HG02678 (cell line): ENCODE results near the gene TAS2R13.

Source experiments
- ATAC-seq: cut with Tn5 transposase; IDR thresholded peaks from one replicate; pipeline ENCODE4 v1.9.1; 2021; ENCODE audit warnings: mild to moderate bottlenecking, moderate library complexity; ENCODE audit not compliant: unreplicated experiment

TAS2R13 gene, protein sequence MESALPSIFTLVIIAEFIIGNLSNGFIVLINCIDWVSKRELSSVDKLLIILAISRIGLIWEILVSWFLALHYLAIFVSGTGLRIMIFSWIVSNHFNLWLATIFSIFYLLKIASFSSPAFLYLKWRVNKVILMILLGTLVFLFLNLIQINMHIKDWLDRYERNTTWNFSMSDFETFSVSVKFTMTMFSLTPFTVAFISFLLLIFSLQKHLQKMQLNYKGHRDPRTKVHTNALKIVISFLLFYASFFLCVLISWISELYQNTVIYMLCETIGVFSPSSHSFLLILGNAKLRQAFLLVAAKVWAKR

DNA sequence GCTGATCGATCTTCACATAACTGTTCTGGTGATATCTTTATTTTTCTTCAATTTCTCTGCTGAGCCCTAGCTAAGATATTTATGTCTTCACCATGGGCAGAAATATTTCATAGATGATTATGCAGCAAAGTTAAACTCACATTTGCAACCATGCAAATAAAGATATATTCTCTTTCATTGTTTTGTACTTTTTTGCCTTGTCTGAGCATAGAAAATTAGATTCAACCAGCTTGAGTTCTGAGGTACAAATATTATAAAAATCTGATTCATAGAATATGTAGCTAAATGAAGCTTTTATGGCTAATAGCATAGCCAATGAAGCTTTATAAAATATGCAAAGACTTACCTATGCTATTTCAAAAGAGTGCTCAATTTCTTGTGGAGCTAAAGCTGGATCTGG, at the start of gene TAS2R13:
Gene TAS2R13, minus strand, starts transcription at position 101 of the 400 bp plus-strand sequence. CDS start 264 bp downstream, outside the sequence.
- ATAC-seq: no peak

GRCh38 chr12:10957741-10958140, 48.4 kb upstream of the TAS2R13 start:
- ATAC-seq: no peak

GRCh38 chr12:10956085-10956484, 46.7 kb upstream of the TAS2R13 start:
- no peak for ATAC-seq

GRCh38 chr12:10952645-10953044, 43.3 kb upstream of the TAS2R13 start:
- no peak for ATAC-seq

- ATAC-seq: no peak
These were observed 33.8 kb upstream of the TAS2R13 start for GRCh38 chr12:10943167-10943566.

GRCh38 chr12:10941916-10942607, 32.7 kb upstream of the TAS2R13 start:
- ATAC-seq: no peak

GRCh38 chr12:10941369-10941768, 32.0 kb upstream of the TAS2R13 start:
- no peak for ATAC-seq

GRCh38 chr12:10940389-10940788, 31.0 kb upstream of the TAS2R13 start:
- no peak for ATAC-seq

DNA sequence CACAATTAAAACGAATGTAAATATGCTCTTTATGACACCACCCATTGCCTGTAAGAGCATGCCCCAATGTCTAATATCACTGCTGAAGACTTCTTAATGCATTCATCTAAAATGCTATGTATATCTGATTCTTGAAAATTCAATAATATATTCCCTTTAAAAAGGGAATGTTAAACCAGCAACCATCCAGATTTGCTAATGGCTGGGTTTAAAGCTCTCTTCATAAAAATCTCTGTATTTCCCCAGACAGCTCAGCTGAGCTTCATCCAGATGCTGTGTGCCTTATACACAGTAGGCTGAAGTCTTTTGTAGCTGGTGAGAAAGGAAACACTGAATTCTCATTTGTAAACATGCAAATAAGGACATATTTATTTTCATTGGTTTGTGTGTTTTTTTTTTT, 29.8 kb upstream of the TAS2R13 start, which contains the start of gene TAS2R14:
Gene TAS2R14, minus strand, starts transcription at position 101 of the 400 bp plus-strand sequence. Its CDS starts 56 bp downstream, at position 45.
- no peak for ATAC-seq

GRCh38 chr12:10936506-10936905, 27.1 kb upstream of the TAS2R13 start:
- ATAC-seq: no peak

GRCh38 chr12:10928746-10929286, 19.5 kb upstream of the TAS2R13 start, which contains the start of gene PRH2:
TSS of gene PRH2 (plus strand) at chr12:10929236. CDS start at chr12:10929274, 38 bp downstream.
- no peak for ATAC-seq

GRCh38 chr12:10926269-10926668, 16.9 kb upstream of the TAS2R13 start:
- ATAC-seq: no peak

DNA sequence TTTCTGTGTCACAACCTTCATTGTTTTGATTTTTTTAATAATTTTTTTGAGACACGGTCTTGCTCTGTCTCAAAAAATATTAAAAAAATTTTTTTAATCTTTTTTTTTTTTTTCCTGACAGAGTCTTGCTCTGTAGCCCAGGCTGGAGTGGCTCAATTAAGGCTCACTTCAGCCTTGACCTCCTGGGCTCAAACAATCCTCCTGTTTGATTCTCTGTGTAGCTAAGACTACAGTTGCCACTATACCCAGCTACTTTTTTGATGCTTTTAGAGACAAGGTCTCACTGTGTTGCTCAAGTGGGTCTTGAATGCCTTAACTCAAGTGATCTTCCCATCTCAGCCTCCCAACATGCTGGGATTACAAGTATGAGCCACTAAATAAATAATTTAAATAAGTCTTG, 10.4 kb upstream of the TAS2R13 start:
- ATAC-seq: no peak

DNA sequence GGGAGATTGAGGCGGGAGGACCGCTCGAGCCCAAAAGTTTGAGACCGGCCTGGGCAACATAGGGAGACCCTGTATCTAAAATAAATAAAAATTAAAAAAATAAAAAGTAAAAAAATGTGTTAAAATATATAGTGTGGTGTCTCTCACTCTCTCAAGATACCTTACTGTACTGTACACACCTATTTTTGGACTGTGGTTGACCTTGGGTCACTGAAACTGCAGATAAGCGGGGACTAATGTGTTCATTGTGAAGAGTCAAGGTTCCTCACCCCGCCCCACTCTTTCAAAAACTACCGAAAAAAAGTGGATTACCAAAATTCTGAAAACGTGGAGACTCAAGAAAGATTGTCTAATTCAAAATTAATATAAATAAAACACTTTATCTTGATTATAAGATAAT, 1.0 kb upstream of the TAS2R13 start:
- ATAC-seq: no peak

DNA sequence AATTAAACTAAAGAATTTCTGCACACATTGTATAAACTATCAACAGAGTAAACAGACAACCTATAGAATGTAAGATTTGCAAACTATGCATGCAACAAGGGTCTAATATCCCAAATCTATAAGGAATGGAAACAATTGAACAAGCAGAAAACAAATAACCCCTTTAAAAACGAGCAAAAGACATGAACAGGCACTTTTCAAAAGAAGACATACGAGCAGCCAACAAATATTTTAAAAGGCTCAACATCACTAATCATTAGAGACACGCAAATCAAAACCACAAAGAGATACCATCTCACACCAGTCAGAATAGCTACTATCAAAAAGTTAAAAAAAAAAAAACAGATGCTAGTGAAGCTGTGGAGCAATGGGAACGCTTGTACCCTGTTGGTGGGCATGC, 4.7 kb downstream of the TAS2R13 start:
- ATAC-seq: no peak

GRCh38 chr12:10901427-10901826, 7.9 kb downstream of the TAS2R13 start:
- ATAC-seq: no peak

DNA sequence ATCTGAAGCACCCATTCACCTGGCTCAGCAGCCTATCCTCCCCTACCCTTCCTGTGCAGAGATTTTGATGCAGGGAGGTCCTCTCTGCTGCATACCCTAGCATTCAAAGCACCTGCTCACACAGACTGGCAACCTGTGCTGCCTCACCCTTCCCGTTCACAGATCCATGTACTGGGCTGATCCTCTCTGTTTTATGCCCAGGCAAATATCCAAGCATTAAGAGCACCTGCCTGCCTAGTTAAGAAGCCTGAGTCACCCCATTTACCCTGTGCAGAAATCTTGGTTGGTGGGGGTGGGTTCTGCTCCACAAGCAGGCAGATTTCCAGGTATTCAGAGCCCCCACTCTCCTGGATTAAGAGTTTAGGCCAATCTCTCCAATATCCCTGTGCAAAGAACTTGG, 8.4 kb downstream of the TAS2R13 start:
- ATAC-seq: no peak

GRCh38 chr12:10900530-10900929, 8.8 kb downstream of the TAS2R13 start:
- ATAC-seq: no peak

DNA sequence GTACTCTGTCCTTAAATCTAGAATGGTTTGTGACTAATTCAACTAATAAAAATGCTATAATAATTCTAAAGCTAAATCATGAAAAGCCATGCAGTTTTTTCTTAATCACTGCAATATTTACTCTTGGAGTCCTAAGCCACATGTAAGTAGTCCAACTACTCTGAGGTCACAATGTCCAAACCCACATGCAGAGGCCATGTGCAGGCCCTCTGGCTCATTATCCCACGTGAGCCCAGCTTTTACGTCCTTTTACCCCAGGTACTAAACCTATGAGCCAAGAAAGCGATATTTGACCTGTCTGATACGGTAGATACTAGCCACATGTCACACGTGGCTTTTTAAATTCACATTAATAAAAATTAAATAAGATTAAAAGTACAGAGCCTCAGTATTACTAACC, 12.5 kb downstream of the TAS2R13 start:
- ATAC-seq: no peak

DNA sequence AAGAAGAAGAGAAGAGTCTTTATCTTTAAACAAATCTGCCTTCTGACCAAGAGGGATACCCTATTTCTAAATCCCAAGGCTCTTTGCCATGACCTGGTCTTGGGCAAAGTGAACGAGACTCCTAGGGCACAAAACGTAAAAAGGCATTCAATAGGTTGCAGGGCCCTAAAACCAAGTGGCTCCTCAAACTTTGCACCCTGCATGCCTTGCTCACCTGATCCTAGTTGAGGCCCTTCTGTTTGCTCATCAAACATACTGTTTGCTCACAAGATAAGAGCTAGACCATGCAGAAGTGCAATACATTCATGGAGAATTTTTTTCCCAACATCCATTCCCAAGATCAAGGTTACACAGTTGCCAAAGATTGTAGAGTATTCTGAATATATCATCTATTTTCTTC, 17.4 kb downstream of the TAS2R13 start:
- no peak for ATAC-seq

DNA sequence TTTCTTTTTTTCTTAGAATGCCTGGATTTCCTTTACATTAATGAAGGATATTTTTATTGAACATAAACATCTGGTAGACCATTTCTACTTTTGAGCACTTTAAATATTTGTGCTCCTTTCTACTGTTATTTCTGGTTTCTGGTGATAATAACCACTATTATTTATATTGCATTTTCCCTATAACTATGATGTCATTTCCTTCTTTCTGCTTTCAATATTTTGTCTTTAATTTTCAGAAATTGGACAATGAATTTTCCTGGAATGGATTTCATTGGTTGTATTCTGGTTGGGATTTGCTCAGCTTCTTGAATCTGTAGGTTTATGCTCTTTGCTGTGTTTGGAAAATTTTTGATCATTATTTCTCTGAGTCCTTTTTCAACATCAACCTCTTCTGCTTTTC, 20.1 kb downstream of the TAS2R13 start:
- ATAC-seq: no peak
